DMS53 treated with DMSO at 0.1 percent for 48 hours (cell line): ENCODE data around the gene GMPR.
A peak's percentile ranks its signal among the peaks of the same experiment; 100 is the strongest.

Experiments
- DNase-seq: peaks from one replicate; lab custom pipeline; 2025; ENCODE audit not compliant: unreplicated experiment; lab: John Stamatoyannopoulos, UW

GMPR gene

GRCh38 chr6:16296061-16296670 is 57.8 kb downstream of the GMPR start:
- no peak for DNase-seq

GRCh38 chr6:16299861-16300260 is 61.5 kb downstream of the GMPR start:
- no peak for DNase-seq

GRCh38 chr6:16301511-16301910 is 63.1 kb downstream of the GMPR start:
- no peak for DNase-seq

GRCh38 chr6:16302721-16303552 is 64.5 kb downstream of the GMPR start:
- no peak for DNase-seq

- no peak for DNase-seq
These were observed 66.9 kb downstream of the GMPR start for GRCh38 chr6:16305246-16305725.

GRCh38 chr6:16305788-16306187 is 67.4 kb downstream of the GMPR start:
- no peak for DNase-seq

GRCh38 chr6:16306334-16306733 is 67.9 kb downstream of the GMPR start:
- DNase-seq: no peak

- DNase-seq: no peak
These were observed 73.4 kb downstream of the GMPR start for GRCh38 chr6:16311763-16312162.

GRCh38 chr6:16313732-16314131 is 75.3 kb downstream of the GMPR start:
- no peak for DNase-seq

GRCh38 chr6:16314296-16314695 is 75.9 kb downstream of the GMPR start:
- no peak for DNase-seq

- peak; percentile 8 for DNase-seq
These were observed 78.4 kb downstream of the GMPR start for GRCh38 chr6:16316741-16317251.

- no peak for DNase-seq
These were observed 80.2 kb downstream of the GMPR start for GRCh38 chr6:16318538-16318937.

- no peak for DNase-seq
These were observed 80.8 kb downstream of the GMPR start for GRCh38 chr6:16318953-16319720.

- peak; percentile 65 for DNase-seq
These were observed 81.6 kb downstream of the GMPR start for GRCh38 chr6:16319813-16320532.

- DNase-seq: no peak
These were observed 82.3 kb downstream of the GMPR start for GRCh38 chr6:16320533-16321340.

- no peak for DNase-seq
These were observed 82.9 kb downstream of the GMPR start for GRCh38 chr6:16321341-16321710.

- no peak for DNase-seq
These were observed 83.4 kb downstream of the GMPR start for GRCh38 chr6:16321826-16322225.

- DNase-seq: peak; percentile 90
These were observed 84.4 kb downstream of the GMPR start for GRCh38 chr6:16322666-16323312.

GRCh38 chr6:16324184-16324583 is 85.8 kb downstream of the GMPR start:
- no peak for DNase-seq
